ACC112 (cell line): ENCODE measurements around the gene PLIN5.

Experiments
- H2AFZ ChIP-seq: fragments of 200-600 bp; sonication (generic); one replicate; pipeline ENCODE4 v1.6.0; 2017; ENCODE audit warnings: antibody characterized with exemption, low read length; ENCODE audit not compliant: unreplicated experiment
- H3K27ac ChIP-seq: fragments of 200-600 bp; sonication (generic); 2 replicates; pipeline ENCODE4 v1.5.1; 2014; ENCODE audit warnings: low read depth, mild to moderate bottlenecking, antibody characterized with exemption, low read length, moderate library complexity
- H3K27me3 ChIP-seq: fragments of 200-600 bp; sonication (generic); 2 replicates; pipeline ENCODE4 v1.6.1; 2014; ENCODE audit warnings: mild to moderate bottlenecking, antibody characterized with exemption, low read length, moderate library complexity, mixed read lengths; ENCODE audit not compliant: insufficient read depth
- H3K36me3 ChIP-seq: fragments of 200-600 bp; sonication (generic); 2 replicates; pipeline ENCODE4 v1.6.1; 2016; ENCODE audit warnings: mild to moderate bottlenecking, antibody characterized with exemption, low read length, moderate library complexity, mixed read lengths; ENCODE audit not compliant: insufficient read depth
- H3K4me1 ChIP-seq: fragments of 200-600 bp; sonication (generic); one replicate; pipeline ENCODE4 v1.6.1; 2016; ENCODE audit warnings: low read length, mixed read lengths; ENCODE audit not compliant: insufficient read depth, unreplicated experiment, control insufficient read depth
- H3K4me3 ChIP-seq: fragments of 200-600 bp; sonication (generic); 2 replicates; pipeline ENCODE4 v1.5.1; 2014; ENCODE audit warnings: mild to moderate bottlenecking, low read depth, low read length
- H3K79me2 ChIP-seq: fragments of 200-600 bp; sonication (generic); one replicate; pipeline ENCODE4 v1.6.0; 2016; ENCODE audit warnings: low read length; ENCODE audit not compliant: control insufficient read depth, unreplicated experiment, insufficient read depth

PLIN5 gene, protein sequence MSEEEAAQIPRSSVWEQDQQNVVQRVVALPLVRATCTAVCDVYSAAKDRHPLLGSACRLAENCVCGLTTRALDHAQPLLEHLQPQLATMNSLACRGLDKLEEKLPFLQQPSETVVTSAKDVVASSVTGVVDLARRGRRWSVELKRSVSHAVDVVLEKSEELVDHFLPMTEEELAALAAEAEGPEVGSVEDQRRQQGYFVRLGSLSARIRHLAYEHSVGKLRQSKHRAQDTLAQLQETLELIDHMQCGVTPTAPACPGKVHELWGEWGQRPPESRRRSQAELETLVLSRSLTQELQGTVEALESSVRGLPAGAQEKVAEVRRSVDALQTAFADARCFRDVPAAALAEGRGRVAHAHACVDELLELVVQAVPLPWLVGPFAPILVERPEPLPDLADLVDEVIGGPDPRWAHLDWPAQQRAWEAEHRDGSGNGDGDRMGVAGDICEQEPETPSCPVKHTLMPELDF

DNA sequence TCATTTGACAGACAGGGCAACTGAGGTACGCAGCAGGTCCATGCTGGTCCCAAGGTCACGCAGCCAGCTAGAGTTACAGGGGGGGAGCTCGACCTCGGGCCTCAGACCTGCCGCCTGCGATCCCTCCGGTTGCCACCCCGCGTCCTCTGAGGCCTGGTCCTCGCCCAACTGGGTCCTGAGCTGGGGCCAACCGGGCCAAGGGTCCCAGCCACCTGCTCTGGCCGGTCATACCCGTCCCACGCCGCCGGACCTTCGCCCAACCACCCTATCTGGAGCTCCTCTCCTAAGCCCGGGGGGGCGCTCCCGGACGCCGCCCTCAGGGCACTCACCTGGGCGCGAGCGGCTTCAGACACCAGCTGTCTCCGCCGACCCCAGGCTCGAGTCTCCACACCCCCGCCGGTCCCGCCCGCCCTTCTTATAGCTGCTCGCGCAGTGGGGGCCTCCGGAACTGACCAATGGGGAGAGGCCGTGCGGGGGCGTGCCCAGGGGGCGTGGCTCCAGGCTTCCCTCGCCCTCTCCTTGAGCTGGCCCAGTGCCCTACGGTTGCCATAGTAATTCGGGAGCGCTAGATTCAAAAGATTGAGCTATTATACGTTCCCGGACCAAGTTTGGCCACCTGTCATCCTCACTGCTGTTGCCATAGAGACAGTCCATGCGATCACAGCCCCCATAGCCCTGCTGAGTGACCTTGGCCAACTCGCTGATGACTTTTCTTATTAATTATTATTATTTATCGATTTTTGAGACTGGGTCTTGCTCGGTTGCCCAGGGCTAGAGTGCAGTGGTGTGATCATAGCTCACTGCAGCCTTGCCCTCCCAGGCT, at the start of gene PLIN5:
Gene PLIN5, minus strand, starts transcription at position 389 of the 823 bp plus-strand sequence. CDS start 1,150 bp downstream, outside the sequence.
- H3K27ac ChIP-seq: no peak within 1 kb of the TSS
- no peaks in the 10 kb centered on the region for H3K27me3 ChIP-seq
- H3K4me1 ChIP-seq: no peaks in the 10 kb centered on the region
- H3K36me3 ChIP-seq: no peaks in the 10 kb centered on the region
- no peaks in the 10 kb centered on the region for H3K79me2 ChIP-seq
- H3K4me3 ChIP-seq: no peak within 1 kb of the TSS
- H2AFZ ChIP-seq: no peak within 1 kb of the TSS

DNA sequence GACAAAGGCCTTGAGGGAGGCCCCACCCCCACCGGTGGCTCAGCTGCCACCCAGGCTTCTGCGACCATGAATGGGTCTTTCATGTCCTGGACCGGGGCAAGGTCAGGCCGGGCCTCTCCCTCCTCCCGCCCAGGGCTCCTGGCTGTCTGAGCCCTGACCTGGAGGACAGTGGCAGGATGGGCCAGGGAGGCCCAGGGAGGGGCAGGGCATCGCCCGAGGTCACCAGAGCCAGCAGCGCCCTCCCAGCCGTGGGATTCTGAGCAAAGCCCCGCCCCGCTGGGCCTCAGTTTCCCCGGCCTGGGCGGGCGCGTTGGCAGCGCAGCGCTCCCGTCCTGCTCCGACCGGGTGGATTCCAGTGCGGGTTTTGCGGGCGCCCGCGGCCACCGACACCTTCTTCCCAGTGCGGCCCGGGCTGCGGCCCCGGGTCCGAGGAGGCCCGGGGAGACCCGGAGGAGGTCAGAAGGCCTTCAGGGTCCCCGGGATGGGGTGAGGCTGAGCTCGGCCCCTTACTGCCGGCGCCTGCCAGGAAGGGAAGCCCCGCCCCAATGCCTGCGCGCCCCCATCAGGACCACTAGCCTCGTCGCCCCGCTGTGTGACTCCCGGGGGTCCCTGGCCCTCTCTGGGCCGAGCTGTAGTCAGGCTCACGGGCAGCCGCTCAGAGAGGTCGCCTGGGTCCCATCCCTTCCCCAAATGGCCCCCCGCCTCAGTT, 49.1 kb upstream of the PLIN5 start:
- peaks cover 36% of the 10 kb centered on the region for H3K27me3 ChIP-seq

DNA sequence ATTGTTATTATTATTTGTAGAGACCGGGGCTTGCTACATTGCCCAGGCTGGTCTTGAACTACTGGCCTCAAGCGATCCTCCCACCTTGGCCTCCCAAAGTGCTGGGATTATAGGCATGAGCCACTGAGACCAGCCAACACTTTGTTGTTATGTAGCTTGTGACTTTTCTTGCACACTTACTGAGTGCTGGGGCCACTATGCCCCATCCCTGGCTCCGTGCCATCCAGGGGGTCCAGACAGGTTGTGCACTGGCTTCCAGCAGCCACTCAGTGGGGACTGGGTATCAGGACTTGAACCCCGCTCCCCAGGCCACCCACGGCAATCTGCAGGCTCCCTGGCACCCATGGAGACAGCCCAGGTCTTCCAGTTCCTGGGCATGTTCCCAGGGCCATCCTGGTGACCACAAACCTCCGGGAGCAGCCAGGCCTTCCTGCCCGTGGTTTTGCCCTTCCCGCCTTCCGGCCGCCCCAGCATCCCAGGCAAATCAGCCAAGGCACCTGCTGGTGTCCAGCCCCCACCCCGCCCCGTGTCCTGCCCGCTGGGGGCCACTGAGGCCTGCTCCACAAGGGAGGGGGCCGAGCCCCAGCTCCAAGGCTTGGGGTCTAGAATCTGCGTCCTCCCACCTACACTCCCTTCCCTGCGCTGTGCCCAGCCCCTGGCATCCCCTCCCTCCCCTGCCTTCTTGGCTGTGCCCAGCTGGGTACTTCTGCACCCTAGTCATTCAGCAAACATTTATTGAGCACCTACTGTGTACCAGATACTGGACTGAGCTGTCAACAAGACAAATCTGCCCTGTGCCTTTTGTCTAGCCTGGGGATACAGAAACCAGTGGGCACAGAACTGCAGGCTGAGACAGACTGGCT, 48.2 kb upstream of the PLIN5 start:
- H2AFZ ChIP-seq: no peak overlapping the region

More for the DNA sequence above, 49.1 kb upstream of the PLIN5 start:
- no peak overlapping the region for H2AFZ ChIP-seq
- no peak overlapping the region for H3K27ac ChIP-seq
- no peaks in the 10 kb centered on the region for H3K4me1 ChIP-seq
- no peaks in the 10 kb centered on the region for H3K79me2 ChIP-seq
- no peaks in the 10 kb centered on the region for H3K36me3 ChIP-seq
- no peak overlapping the region for H3K4me3 ChIP-seq

GRCh38 chr19:4581666-4582553, 46.9 kb upstream of the PLIN5 start:
- Histone ChIP-seq H3K79me2 (no peaks in the 10 kb centered on the region), H3K4me1 (no peaks in the 10 kb centered on the region), H3K4me3 (no peak overlapping the region), H3K27me3 (peaks cover 36% of the 10 kb centered on the region), H2AFZ (no peak overlapping the region), H3K36me3 (no peaks in the 10 kb centered on the region), H3K27ac (no peak overlapping the region)

More for the DNA sequence above, 48.2 kb upstream of the PLIN5 start:
- no peaks in the 10 kb centered on the region for H3K36me3 ChIP-seq
- peaks cover 36% of the 10 kb centered on the region for H3K27me3 ChIP-seq
- no peak overlapping the region for H3K27ac ChIP-seq
- no peaks in the 10 kb centered on the region for H3K4me1 ChIP-seq
- no peaks in the 10 kb centered on the region for H3K79me2 ChIP-seq
- no peak overlapping the region for H3K4me3 ChIP-seq

GRCh38 chr19:4580961-4581665, 46.1 kb upstream of the PLIN5 start:
- Histone ChIP-seq H3K27ac (no peak overlapping the region), H3K27me3 (peaks cover 36% of the 10 kb centered on the region), H3K36me3 (no peaks in the 10 kb centered on the region), H3K4me3 (no peak overlapping the region), H3K79me2 (no peaks in the 10 kb centered on the region), H3K4me1 (no peaks in the 10 kb centered on the region), H2AFZ (no peak overlapping the region)

DNA sequence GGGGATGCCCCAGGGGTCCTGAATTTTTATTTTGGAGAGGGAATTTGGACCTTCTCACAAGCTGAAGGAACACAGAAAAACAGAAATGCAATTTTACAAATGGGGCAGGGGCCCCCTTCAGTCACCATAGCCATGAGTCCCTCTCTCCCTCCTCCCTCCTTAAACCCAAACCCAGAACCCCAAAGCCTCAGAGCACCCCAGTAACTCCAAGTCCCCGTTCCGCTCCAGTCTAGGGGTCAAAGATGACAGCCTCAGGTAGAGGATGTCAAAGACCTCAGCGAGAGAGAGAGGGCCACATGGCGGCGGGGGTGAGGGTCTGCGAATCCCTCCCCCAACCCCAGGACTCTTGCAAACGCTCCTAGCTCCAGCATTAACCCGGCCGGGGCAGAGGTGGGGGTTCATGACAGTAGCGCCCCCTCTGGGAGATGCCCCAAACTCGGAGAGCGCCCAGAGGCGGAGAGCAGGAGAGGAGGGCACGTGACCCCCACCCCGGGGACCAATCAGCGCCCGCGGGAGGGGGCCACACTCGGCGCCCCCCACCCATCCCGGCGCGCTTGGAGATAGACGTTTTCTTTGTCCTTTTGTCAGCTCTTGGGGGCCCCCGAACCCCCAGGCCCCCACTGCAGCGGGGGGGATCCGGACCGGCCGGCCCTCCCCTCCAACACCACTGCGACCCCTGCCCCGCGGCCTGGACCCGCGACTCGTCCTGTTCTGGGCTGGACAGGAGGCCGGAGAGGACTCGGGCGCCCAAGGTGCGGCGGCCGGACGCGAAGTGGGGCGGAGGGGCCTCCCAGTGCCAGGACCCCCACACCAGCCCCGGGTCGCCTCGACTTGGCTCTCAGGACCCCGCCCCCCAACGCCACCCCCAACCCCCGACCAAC, 45.2 kb upstream of the PLIN5 start:
- no peak overlapping the region for H3K27ac ChIP-seq
- no peak overlapping the region for H3K4me3 ChIP-seq
- H2AFZ ChIP-seq: no peak overlapping the region
- peaks cover 33% of the 10 kb centered on the region for H3K27me3 ChIP-seq
- H3K36me3 ChIP-seq: no peaks in the 10 kb centered on the region
- no peaks in the 10 kb centered on the region for H3K79me2 ChIP-seq
- H3K4me1 ChIP-seq: peaks cover 6% of the 10 kb centered on the region

GRCh38 chr19:4579389-4579788, 44.4 kb upstream of the PLIN5 start:
- H3K79me2 ChIP-seq: no peaks in the 10 kb centered on the region
- H3K27me3 ChIP-seq: peaks cover 24% of the 10 kb centered on the region
- H3K36me3 ChIP-seq: no peaks in the 10 kb centered on the region
- no peak overlapping the region for H3K27ac ChIP-seq
- H3K4me1 ChIP-seq: peaks cover 14% of the 10 kb centered on the region
- H3K4me3 ChIP-seq: no peak overlapping the region
- no peak overlapping the region for H2AFZ ChIP-seq

DNA sequence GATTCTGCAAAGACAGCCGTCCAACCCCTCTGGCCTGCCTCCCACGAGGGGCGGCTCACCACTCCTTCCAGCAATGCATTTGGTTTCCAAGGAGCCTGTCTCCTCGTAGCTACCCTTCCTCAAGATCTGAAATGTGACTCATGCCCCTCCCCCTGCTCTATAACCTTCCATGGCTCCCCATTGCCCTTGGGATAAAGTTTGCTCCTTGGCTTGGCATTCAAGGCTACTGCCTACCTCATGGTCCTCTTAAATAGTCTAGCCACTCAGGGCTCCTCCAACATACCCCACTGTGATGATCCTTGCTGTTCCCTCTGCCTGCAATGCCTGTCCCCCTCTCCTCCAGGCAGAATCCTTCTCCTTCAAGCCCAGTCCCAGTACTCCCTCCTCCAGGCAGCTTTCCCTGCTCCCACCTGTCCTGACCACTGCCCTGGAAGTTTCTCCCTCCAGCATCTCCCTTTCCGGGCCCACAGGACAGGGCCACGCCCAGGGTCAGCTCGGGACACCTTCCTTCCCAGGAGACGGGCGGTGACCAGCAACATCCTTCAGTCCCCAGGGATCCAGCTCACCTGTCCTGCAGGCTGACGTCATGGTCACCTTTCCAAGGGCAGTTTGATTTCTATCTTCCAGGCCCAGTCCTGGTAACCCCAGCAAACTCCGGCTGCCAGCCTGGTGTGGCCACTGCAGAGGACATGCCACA, 43.7 kb upstream of the PLIN5 start:
- Histone ChIP-seq H3K27me3 (peaks cover 22% of the 10 kb centered on the region), H2AFZ (no peak overlapping the region), H3K4me3 (no peak overlapping the region), H3K79me2 (no peaks in the 10 kb centered on the region), H3K36me3 (no peaks in the 10 kb centered on the region), H3K27ac (no peak overlapping the region), H3K4me1 (peaks cover 15% of the 10 kb centered on the region)
